ENCODE measurements around the gene MBD3L2B. TPM values are rescaled to one million over a fixed set of nuclear protein-coding genes. Genes with fewer than 3 reads are reported as not detected.

The MBD3L2B gene
- total RNA-seq, 1 experiment from 2014 or later = not detected

DNA sequence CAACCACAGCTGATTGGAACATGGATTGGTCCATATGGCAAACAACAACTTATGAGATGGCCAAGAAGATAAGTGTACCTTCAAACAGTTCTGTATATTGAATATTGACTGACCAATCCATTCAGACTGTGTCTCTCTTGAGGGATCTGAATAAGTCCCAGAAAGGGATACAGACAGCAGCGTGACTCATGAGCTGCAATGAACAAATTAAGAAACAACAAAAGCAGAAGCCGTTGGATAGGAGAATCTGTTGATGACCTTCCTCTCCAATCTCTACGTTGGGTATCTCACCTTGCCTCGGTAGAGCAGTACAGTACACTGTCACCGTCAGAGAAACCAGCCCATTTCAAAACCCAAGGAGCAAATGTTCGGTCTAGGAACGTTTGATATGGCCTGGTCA lies 21.3 kb downstream of the MBD3L2B start:
- no TSS peak for BruUV-seq (replicated peaks)
- intact Hi-C loops (cut with micrococcal nuclease; ENCODE audit: unreplicated experiment) = no loop called here
- H3K36me3 Mint-ChIP-seq (ENCODE audit: insufficient read depth, unreplicated experiment) = no peaks in the 10 kb centered on the region
- TF ChIP-seq, protein P1, sequence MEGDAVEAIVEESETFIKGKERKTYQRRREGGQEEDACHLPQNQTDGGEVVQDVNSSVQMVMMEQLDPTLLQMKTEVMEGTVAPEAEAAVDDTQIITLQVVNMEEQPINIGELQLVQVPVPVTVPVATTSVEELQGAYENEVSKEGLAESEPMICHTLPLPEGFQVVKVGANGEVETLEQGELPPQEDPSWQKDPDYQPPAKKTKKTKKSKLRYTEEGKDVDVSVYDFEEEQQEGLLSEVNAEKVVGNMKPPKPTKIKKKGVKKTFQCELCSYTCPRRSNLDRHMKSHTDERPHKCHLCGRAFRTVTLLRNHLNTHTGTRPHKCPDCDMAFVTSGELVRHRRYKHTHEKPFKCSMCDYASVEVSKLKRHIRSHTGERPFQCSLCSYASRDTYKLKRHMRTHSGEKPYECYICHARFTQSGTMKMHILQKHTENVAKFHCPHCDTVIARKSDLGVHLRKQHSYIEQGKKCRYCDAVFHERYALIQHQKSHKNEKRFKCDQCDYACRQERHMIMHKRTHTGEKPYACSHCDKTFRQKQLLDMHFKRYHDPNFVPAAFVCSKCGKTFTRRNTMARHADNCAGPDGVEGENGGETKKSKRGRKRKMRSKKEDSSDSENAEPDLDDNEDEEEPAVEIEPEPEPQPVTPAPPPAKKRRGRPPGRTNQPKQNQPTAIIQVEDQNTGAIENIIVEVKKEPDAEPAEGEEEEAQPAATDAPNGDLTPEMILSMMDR (IDR thresholded peaks at IDR 0.05; ENCODE audit: unreplicated experiment) = no peak
- no peak for DNase-seq
- no peaks in the 10 kb centered on the region for H3K4me1 Mint-ChIP-seq (ENCODE audit: low read depth, unreplicated experiment)
- no peak overlapping the region for H3K4me3 Mint-ChIP-seq (ENCODE audit: low read depth, unreplicated experiment)
- H3K9me3 Mint-ChIP-seq (ENCODE audit: low read depth, unreplicated experiment) = peaks cover 5% of the 10 kb centered on the region
- CTCF ChIA-PET = no interaction called here
- peaks cover 38% of the 10 kb centered on the region for H3K27me3 Mint-ChIP-seq (ENCODE audit: unreplicated experiment)
- no peak overlapping the region for H3K27ac Mint-ChIP-seq (ENCODE audit: unreplicated experiment)

DNA sequence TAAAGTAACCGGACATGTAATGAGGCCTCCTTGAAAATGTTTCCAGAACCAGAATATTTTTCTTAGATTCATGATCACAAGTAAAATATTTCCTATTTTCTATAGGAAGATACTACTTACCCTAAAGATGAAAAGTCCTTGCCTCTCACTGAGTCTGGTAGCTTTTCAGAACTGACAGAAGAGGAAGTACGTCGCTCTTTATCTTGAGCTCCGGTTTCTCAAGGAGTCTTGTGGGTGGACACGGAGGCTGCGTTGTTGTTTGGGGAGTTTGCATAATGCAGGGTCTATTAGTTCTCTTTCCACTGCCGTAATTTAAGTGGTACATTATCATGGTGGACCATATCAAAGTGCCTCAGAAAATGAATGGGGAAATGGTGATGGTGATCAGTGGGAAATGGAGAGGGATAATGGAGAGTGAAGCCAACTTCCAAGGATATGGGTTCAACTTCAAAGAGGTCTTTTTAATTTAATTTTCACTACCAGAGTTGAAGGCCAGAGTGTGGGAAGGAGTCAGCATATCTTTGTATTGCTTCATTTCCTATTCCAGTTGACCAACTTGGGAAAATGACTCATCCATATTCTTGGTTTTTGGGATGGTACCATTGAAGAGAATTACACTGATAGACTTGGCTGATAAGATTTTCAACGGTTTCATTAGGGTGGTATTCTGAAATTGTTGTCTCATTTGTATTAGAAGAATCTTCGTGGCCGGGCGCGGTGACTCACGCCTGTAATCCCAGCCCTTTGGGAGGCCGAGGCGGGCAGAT lies 23.4 kb downstream of the MBD3L2B start:
- peaks cover 8% of the 10 kb centered on the region for H3K9me3 Mint-ChIP-seq (ENCODE audit: low read depth, unreplicated experiment)
- TF ChIP-seq, protein P1 (IDR thresholded peaks at IDR 0.05; ENCODE audit: unreplicated experiment) = no peak

DNA sequence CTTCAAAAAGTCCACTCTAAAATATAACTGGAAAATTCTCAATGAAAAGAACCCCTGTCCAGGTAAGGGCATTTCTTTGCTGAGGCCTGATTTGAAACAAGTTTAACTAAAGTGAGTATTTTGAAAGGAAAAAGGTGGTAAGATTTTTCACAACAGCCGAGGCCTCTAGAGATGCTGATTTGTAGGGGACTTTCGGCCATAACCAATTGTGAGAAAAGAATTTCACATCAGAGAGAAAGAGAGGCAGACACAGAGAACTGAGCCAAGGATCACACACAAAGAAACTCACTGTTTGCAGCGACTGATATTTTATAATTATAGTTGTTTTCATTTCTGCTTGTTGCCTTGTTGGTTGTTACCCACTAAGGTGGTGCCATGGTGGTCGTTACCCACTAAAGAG lies 24.4 kb downstream of the MBD3L2B start:
- Mint-ChIP-seq H3K36me3 (ENCODE audit: insufficient read depth, unreplicated experiment) (no peaks in the 10 kb centered on the region), H3K27ac (ENCODE audit: unreplicated experiment) (no peak overlapping the region), H3K4me3 (ENCODE audit: low read depth, unreplicated experiment) (no peak overlapping the region), H3K4me1 (ENCODE audit: low read depth, unreplicated experiment) (no peaks in the 10 kb centered on the region), H3K27me3 (ENCODE audit: unreplicated experiment) (peaks cover 38% of the 10 kb centered on the region), H3K9me3 (ENCODE audit: low read depth, unreplicated experiment) (peaks cover 8% of the 10 kb centered on the region)
- DNase-seq = no peak
- TF ChIP-seq, protein P1 (IDR thresholded peaks at IDR 0.05; ENCODE audit: unreplicated experiment) = no peak
- intact Hi-C loops (cut with micrococcal nuclease; ENCODE audit: unreplicated experiment) = no loop called here
- BruUV-seq (replicated peaks) = no TSS peak
- CTCF ChIA-PET = no interaction called here

More for the DNA sequence above, 23.4 kb downstream of the MBD3L2B start:
- Mint-ChIP-seq H3K27me3 (ENCODE audit: unreplicated experiment) (peaks cover 38% of the 10 kb centered on the region), H3K27ac (ENCODE audit: unreplicated experiment) (no peak overlapping the region), H3K4me1 (ENCODE audit: low read depth, unreplicated experiment) (no peaks in the 10 kb centered on the region), H3K36me3 (ENCODE audit: insufficient read depth, unreplicated experiment) (no peaks in the 10 kb centered on the region), H3K4me3 (ENCODE audit: low read depth, unreplicated experiment) (no peak overlapping the region)
- CTCF ChIA-PET = no interaction called here
- intact Hi-C loops (cut with micrococcal nuclease; ENCODE audit: unreplicated experiment) = no loop called here
- no TSS peak for BruUV-seq (replicated peaks)
- DNase-seq = no peak

DNA sequence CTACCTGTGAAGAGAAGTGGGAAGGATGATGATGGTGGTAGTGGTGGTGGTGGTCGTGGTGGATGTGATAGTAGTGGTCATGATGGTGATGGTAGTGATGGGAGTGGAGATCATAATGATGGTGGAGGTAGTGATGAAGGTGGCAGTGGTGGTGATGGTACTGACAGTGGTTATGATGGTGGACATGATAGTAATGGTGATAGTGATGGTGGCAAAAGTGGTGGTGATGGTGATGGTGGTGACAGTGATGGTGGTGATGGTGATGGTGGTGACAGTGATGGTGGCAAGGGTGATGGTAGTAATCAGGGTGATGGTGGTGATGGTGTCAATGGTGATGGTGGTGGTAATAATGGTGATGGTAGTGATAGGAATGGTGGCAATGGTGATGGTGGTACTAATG lies 26.2 kb downstream of the MBD3L2B start:
- Mint-ChIP-seq H3K4me1 (ENCODE audit: low read depth, unreplicated experiment) (no peaks in the 10 kb centered on the region), H3K27me3 (ENCODE audit: unreplicated experiment) (peaks cover 31% of the 10 kb centered on the region), H3K4me3 (ENCODE audit: low read depth, unreplicated experiment) (no peak overlapping the region), H3K27ac (ENCODE audit: unreplicated experiment) (no peak overlapping the region), H3K36me3 (ENCODE audit: insufficient read depth, unreplicated experiment) (no peaks in the 10 kb centered on the region), H3K9me3 (ENCODE audit: low read depth, unreplicated experiment) (peaks cover 8% of the 10 kb centered on the region)
- BruUV-seq (replicated peaks) = no TSS peak
- CTCF ChIA-PET = no interaction called here
- TF ChIP-seq, protein P1 (IDR thresholded peaks at IDR 0.05; ENCODE audit: unreplicated experiment) = no peak
- DNase-seq = no peak
- intact Hi-C loops (cut with micrococcal nuclease; ENCODE audit: unreplicated experiment) = no loop called here
